ENCODE data around the gene POLQ. TPM values are rescaled to one million over a fixed set of nuclear protein-coding genes. Genes with fewer than 3 reads are reported as not detected.

The POLQ gene
- total and polyA plus RNA-seq, 12 donors, result 0.10 to 0.93 (median 0.42) TPM

DNA sequence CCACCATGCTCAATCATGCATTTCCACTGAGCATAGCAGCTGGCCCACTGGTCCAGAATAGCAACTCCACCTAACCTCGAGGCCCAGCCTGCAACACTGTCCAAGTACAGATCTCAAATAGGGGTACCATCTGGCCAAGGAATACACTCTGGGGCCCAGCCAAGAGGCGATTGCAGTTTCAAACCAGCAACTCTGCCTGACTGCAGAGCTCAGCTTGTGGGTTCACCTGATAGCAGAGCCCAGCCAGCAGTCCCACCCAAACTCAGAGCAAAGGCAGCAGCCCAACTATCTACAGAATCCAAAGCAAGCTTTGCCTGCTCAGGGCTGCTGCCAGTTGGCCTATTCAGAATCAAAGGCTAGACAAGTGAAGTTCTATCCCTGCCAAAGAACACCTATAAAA lies 30.5 kb downstream of the POLQ start:
- Histone ChIP-seq H3K36me3 (peaks cover 0 to 7% (median 0%) of the 10 kb centered on the region in 9 donors), H3K9me3 (peaks cover 0 to 30% (median 13%) of the 10 kb centered on the region in 11 donors), H3K4me3 (no peak overlapping the region), H3K27ac (no peak overlapping the region), H3K27me3 (no peaks in the 10 kb centered on the region), H3K4me1 (no peaks in the 10 kb centered on the region)
- DNase-seq (no peak), ATAC-seq (no peak)
- WGBS, 2 donors, result 50 to 74% methylated on average over 2 of the region's 2 CpGs
- intact Hi-C loops (cut with DNase I), result no loop called here
- TF ChIP-seq, protein P1, sequence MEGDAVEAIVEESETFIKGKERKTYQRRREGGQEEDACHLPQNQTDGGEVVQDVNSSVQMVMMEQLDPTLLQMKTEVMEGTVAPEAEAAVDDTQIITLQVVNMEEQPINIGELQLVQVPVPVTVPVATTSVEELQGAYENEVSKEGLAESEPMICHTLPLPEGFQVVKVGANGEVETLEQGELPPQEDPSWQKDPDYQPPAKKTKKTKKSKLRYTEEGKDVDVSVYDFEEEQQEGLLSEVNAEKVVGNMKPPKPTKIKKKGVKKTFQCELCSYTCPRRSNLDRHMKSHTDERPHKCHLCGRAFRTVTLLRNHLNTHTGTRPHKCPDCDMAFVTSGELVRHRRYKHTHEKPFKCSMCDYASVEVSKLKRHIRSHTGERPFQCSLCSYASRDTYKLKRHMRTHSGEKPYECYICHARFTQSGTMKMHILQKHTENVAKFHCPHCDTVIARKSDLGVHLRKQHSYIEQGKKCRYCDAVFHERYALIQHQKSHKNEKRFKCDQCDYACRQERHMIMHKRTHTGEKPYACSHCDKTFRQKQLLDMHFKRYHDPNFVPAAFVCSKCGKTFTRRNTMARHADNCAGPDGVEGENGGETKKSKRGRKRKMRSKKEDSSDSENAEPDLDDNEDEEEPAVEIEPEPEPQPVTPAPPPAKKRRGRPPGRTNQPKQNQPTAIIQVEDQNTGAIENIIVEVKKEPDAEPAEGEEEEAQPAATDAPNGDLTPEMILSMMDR (IDR thresholded peaks at IDR 0.05), result no peak

DNA sequence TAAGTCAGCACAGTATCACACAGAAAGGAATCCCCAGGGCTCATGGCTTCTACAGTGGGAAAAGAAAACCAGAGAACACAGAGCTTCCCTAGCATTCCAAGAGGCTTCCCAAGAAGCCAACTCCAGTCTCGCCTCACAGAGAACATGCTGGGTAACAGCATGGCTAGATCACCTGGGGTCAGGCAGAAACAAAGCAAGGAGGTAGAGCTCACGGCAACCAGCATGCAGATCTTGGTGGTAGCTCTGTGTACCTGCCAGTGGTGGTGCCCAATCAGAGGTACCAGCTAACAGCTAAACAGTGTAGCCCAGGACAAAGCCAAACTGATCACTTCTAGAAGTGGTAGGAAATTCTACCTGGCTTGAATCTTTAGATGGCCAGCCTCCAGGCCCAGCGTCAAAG lies 31.3 kb downstream of the POLQ start:
- no peaks in the 10 kb centered on the region for H3K4me1 ChIP-seq
- H3K4me3 ChIP-seq, result no peak overlapping the region
- WGBS, 2 donors, result 94 to 98% methylated on average over 3 of the region's 3 CpGs
- intact Hi-C loops (cut with DNase I), result no loop called here
- DNase-seq (no peak), ATAC-seq (no peak)
- H3K9me3 ChIP-seq, result peaks cover 0 to 30% (median 13%) of the 10 kb centered on the region in 11 donors
- peaks cover 0 to 8% (median 0%) of the 10 kb centered on the region in 9 donors for H3K36me3 ChIP-seq
- TF ChIP-seq, protein P1 (IDR thresholded peaks at IDR 0.05), result no peak
- H3K27me3 ChIP-seq, result no peaks in the 10 kb centered on the region
- no peak overlapping the region for H3K27ac ChIP-seq

DNA sequence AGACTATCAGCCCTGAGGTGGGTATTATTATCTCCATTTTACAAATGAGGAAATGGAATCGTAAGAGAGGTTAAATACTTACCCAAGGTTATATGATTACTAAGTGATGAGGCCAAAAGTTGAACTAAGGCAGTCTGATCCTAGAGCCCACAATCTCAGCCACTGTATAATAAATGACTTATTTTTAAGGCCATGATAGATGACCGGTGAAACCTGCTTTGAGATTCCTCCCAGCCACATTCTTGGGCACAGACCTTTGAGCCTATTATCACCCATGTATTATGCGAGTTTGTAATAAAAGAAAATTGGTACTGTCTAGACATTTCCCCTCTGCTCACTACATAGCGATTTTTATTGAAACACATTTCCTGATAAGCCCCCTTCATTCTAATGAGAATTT lies 37.4 kb downstream of the POLQ start:
- 94% methylated on average over 4 of the region's 4 CpGs for WGBS, 2 donors
- Histone ChIP-seq H3K4me3 (no peak overlapping the region), H3K27me3 (no peaks in the 10 kb centered on the region), H3K4me1 (no peaks in the 10 kb centered on the region), H3K27ac (no peak overlapping the region), H3K36me3 (peaks cover 0 to 21% (median 0%) of the 10 kb centered on the region in 9 donors), H3K9me3 (no peaks in the 10 kb centered on the region)
- DNase-seq, result no peak
- intact Hi-C loops (cut with DNase I), result no loop called here
- ATAC-seq, result no peak
- TF ChIP-seq, protein P1 (IDR thresholded peaks at IDR 0.05), result no peak

DNA sequence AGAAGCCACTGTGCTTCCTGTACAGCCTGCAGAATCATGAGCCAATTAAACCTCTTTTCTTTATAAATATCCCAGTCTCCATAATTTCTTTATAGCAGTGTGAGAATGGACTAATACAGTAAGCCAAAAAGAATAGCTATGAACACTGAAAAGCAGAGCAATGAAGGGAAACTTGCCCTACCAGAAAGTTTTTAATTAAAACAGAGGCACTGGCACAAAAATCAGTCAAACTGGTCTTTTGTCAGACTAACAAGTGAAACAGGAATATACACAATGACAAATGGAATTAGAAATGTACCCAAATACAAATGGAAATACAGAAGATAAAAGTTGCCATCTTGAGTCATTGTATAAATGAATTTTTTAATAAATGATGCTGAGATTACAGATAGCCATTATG lies 40.5 kb downstream of the POLQ start:
- ATAC-seq (no peak), DNase-seq (no peak)
- Histone ChIP-seq H3K4me3 (no peak overlapping the region), H3K4me1 (no peaks in the 10 kb centered on the region), H3K27me3 (no peaks in the 10 kb centered on the region), H3K36me3 (peaks cover 0 to 18% (median 0%) of the 10 kb centered on the region in 9 donors), H3K27ac (no peak overlapping the region), H3K9me3 (no peaks in the 10 kb centered on the region)
- TF ChIP-seq, protein P1 (IDR thresholded peaks at IDR 0.05), result no peak
- intact Hi-C loops (cut with DNase I), result no loop called here
